MCF 10A (cell line): ENCODE results near the gene INHBE. TPM values are rescaled to one million over a fixed set of nuclear protein-coding genes. Genes with fewer than 3 reads are reported as not detected.
"Not testable (repeated sequence)": the region's sequence is repeated elsewhere in the genome, so short reads cannot be mapped to it uniquely, and the experiment has no call there.

ENCODE experiments used
- BruUV-seq: library from RNA; stranded (reverse); fragments of 400-500 nt; replicated peaks from 2 replicates; lab custom pipeline; 2021; lab: Mats Ljungman, UMichigan
- CTCF ChIA-PET: fragments of 300-600 bp; sonication (Branson Sonifier 250); formaldehyde crosslinking; extraction: SDS; loops from one replicate; lab custom pipeline; 2021; ENCODE audit warnings: antibody characterized with exemption, inconsistent platforms; lab: Yijun Ruan, JAX
- POLR2A ChIA-PET: fragments of 300-600, 350-650 bp; sonication (Branson Sonifier 250); formaldehyde crosslinking; extraction: SDS; loops from one replicate; lab custom pipeline; 2020; ENCODE audit warnings: antibody characterized with exemption, inconsistent platforms; lab: Yijun Ruan, JAX
- DNase-seq: peaks from one replicate; pipeline ENCODE4 v3.0.0-alpha.2; 2018; ENCODE audit not compliant: unreplicated experiment
- H3K27ac Mint-ChIP-seq: one replicate; pipeline ENCODE4 v1.8.0; 2022; ENCODE audit warnings: mild to moderate bottlenecking, low read depth, mixed read lengths; ENCODE audit not compliant: unreplicated experiment
- H3K27me3 Mint-ChIP-seq: one replicate; pipeline ENCODE4 v1.8.0; 2022; ENCODE audit warnings: mixed read lengths; ENCODE audit not compliant: insufficient read depth, unreplicated experiment
- H3K36me3 Mint-ChIP-seq: one replicate; pipeline ENCODE4 v1.8.0; 2022; ENCODE audit warnings: mild to moderate bottlenecking, moderate library complexity, mixed read lengths; ENCODE audit not compliant: insufficient read depth, unreplicated experiment
- H3K4me1 Mint-ChIP-seq: one replicate; pipeline ENCODE4 v1.8.0; 2022; ENCODE audit warnings: mixed read lengths; ENCODE audit not compliant: insufficient read depth, unreplicated experiment
- H3K4me3 Mint-ChIP-seq: one replicate; pipeline ENCODE4 v1.8.0; 2022; ENCODE audit warnings: mild to moderate bottlenecking, moderate library complexity, mixed read lengths; ENCODE audit not compliant: unreplicated experiment
- H3K9me3 Mint-ChIP-seq: one replicate; pipeline ENCODE4 v1.8.0; 2022; ENCODE audit warnings: mixed read lengths; ENCODE audit not compliant: unreplicated experiment
- intact Hi-C: fragments of 100-400 bp; cut with micrococcal nuclease; formaldehyde crosslinking; loops from 2 replicates; pipeline ENCODE4 v1.14.1; 2022
- total RNA-seq: library from RNA; stranded (reverse); gene quantifications from 2 replicates; pipeline ENCODE4 v1.2.3, GENCODE V29; 2022
- TF ChIP-seq, protein P1 (sequence below): fragments of 200-600 bp; IDR thresholded peaks from one replicate; pipeline ENCODE4 v1.8.0; 2022; ENCODE audit warnings: antibody characterized with exemption, mild to moderate bottlenecking; ENCODE audit not compliant: unreplicated experiment

The INHBE gene
- total RNA-seq, 1 experiment from 2014 or later: 5.0 TPM

DNA sequence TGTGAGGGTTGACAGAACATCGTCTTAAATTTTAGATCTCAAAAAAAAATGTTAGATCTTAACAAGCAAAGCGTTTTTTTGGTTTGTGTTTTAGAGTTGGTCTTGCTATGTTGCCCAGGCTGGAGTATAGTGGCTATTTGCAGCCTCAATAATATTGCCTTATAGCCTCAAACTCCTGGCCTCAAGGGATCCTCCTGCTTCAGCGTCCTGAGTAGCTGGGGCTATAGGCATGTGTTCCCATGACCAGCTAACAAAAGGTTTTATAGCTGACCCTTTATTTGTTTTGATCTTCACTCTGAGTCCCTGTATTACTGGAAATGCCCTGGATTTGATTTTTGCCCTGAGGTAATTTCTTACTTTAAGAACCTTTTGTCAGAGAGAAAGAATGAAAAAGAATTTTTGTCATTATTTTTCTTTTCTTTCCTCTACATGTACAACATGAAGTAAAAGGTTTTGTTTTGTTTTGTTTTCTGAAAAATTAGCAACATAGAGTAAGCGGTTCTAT, 15.3 kb upstream of the INHBE start:
- ChIA-PET POLR2A (no interaction called here), CTCF (interaction anchor here (1.1 to 6.8 kb wide), 2 partner anchors 14 to 19 kb away, joined by 3 to 53 read pairs; partner anchors contain the start of gene INHBE)
- intact Hi-C loops: no loop called here
- H3K4me1 Mint-ChIP-seq: no peaks in the 10 kb centered on the region
- TF ChIP-seq, protein P1, sequence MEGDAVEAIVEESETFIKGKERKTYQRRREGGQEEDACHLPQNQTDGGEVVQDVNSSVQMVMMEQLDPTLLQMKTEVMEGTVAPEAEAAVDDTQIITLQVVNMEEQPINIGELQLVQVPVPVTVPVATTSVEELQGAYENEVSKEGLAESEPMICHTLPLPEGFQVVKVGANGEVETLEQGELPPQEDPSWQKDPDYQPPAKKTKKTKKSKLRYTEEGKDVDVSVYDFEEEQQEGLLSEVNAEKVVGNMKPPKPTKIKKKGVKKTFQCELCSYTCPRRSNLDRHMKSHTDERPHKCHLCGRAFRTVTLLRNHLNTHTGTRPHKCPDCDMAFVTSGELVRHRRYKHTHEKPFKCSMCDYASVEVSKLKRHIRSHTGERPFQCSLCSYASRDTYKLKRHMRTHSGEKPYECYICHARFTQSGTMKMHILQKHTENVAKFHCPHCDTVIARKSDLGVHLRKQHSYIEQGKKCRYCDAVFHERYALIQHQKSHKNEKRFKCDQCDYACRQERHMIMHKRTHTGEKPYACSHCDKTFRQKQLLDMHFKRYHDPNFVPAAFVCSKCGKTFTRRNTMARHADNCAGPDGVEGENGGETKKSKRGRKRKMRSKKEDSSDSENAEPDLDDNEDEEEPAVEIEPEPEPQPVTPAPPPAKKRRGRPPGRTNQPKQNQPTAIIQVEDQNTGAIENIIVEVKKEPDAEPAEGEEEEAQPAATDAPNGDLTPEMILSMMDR: no peak
- no peak for DNase-seq
- BruUV-seq: no TSS peak
- H3K9me3 Mint-ChIP-seq: peaks cover 16% of the 10 kb centered on the region
- H3K27ac Mint-ChIP-seq: no peak overlapping the region
- no peak overlapping the region for H3K4me3 Mint-ChIP-seq
- H3K36me3 Mint-ChIP-seq: no peaks in the 10 kb centered on the region
- H3K27me3 Mint-ChIP-seq: no peaks in the 10 kb centered on the region

DNA sequence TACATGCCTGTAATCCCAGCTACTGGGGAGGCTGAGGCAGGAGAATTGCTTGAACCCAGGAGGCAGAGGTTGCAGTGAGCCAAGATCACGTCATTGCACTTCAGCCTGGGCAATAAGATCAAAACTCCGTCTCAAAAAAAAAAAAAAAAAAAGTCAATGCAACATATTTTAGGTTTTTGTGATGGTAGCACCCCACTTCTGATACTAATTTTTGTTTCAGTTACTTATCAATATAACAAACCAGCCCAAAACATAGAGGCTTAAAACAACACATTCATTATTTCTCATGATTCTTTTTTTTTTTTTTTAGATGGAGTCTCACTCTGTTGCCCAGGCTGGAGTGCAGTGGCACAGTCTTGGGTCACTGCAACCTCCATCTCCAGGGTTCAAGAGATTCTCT, 13.7 kb upstream of the INHBE start:
- peaks cover 16% of the 10 kb centered on the region for H3K9me3 Mint-ChIP-seq
- H3K36me3 Mint-ChIP-seq, H3K4me3 Mint-ChIP-seq, intact Hi-C loops, H3K27ac Mint-ChIP-seq, DNase-seq, H3K4me1 Mint-ChIP-seq, H3K27me3 Mint-ChIP-seq, BruUV-seq: not testable (repeated sequence)
- ChIA-PET CTCF (interaction anchor here (1.9 to 6.8 kb wide), 2 partner anchors 12 to 17 kb away, joined by 7 to 53 read pairs; partner anchors contain the start of gene INHBE), POLR2A (interaction anchor here (1.0 to 1.1 kb wide), 2 partner anchors 17 to 212 kb away, joined by 3 to 4 read pairs; partner anchors contain the start of gene SHMT2)

DNA sequence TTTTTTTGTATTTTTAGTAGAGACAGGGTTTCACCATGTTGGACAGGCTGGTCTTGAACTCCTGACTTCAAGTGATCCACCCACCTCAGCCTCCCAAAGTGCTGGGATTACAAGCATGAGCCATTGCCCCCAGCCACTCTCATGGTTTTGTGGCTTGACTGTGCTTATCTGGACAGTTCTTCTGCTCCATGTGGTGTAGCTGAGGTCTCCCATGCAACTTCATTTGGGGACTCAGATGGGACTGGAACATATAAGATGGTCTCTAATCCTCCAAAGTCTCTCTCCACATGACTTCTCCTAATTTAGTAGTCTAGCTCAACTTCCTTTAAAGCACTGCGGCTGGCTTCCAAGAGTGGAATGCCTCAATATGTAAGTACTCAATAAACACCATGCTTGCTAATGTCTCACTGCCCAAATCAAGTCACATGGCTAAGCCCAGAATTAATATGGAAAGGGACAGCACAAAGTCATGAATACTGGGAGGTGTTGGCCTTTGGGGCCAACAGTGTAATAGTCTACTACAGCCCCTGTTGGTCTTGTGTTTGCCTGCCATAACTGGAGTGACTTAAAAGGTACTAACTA, 13.2 kb upstream of the INHBE start:
- TF ChIP-seq, protein P1: no peak
- BruUV-seq: no TSS peak
- H3K4me1 Mint-ChIP-seq: no peaks in the 10 kb centered on the region
- no peak overlapping the region for H3K4me3 Mint-ChIP-seq
- POLR2A ChIA-PET: interaction anchor here (1.1 kb wide), 2 partner anchors 10 to 17 kb away, joined by 3 to 4 read pairs; no protein-coding TSS in a partner anchor
- H3K36me3 Mint-ChIP-seq: no peaks in the 10 kb centered on the region
- CTCF ChIA-PET: interaction anchor here (1.4 to 6.8 kb wide), 3 partner anchors 11 to 20 kb away, joined by 4 to 53 read pairs (median 7); partner anchors contain the start of gene INHBE
- H3K27ac Mint-ChIP-seq: no peak overlapping the region
- DNase-seq: no peak
- H3K27me3 Mint-ChIP-seq: no peaks in the 10 kb centered on the region
- peaks cover 16% of the 10 kb centered on the region for H3K9me3 Mint-ChIP-seq
- intact Hi-C loops: no loop called here

DNA sequence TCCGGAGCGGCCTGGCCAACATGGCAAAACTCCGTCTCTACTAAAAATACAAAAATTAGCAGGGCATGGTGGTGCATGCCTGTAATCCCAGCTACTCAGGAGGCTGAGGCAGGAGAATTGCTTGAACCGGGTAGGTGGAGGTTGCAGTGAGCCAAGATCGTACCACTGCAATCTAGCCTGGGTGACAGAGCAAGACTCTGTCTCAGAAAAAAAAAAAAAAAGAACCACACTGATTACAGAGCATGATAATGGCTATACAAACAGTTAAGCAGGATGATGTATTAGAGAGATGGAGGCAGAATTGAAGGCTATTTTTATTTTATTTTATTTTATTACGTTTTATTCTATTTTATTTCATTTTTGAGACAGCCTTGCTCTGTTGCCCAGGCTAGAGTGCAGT, 10.8 kb upstream of the INHBE start:
- BruUV-seq, DNase-seq, H3K4me3 Mint-ChIP-seq, H3K27ac Mint-ChIP-seq, H3K27me3 Mint-ChIP-seq, intact Hi-C loops, H3K36me3 Mint-ChIP-seq, H3K4me1 Mint-ChIP-seq: not testable (repeated sequence)
- peaks cover 16% of the 10 kb centered on the region for H3K9me3 Mint-ChIP-seq
- POLR2A ChIA-PET: interaction anchor here (0.5 to 1.1 kb wide), 2 partner anchors 18 to 39 kb away, joined by 3 to 5 read pairs; no protein-coding TSS in a partner anchor
- CTCF ChIA-PET: interaction anchor here (0.7 to 6.8 kb wide), 4 partner anchors 9 to 397 kb away, joined by 3 to 53 read pairs (median 4); partner anchors contain the start of gene INHBE

DNA sequence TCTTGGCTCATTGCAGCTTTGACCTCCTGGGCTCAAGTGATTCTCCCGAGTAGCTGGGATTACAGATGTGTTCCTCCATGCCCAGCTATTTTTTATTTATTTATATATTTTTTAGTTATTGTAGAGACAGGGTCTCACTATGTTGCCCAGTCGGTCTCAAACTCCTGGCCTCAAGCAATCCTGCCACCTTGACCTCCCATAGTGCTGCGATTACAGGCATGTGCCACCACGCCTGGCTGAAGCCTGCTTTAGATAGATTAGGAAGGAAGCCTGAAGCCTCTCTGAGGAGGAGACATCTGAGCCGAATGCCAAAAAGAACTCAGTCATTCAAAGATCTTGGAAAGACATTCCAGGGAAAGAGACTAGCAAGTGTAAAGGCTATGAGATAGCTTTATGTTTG, 10.4 kb upstream of the INHBE start:
- TF ChIP-seq, protein P1: no peak
- ChIA-PET CTCF (interaction anchor here (1.1 to 6.8 kb wide), 4 partner anchors 9 to 14 kb away, joined by 3 to 53 read pairs (median 8); partner anchors contain the start of genes GLI1 and INHBE), POLR2A (interaction anchor here (0.5 to 1.1 kb wide), 2 partner anchors 18 to 40 kb away, joined by 3 to 5 read pairs; no protein-coding TSS in a partner anchor)
- peaks cover 16% of the 10 kb centered on the region for H3K9me3 Mint-ChIP-seq
- H3K4me1 Mint-ChIP-seq: no peaks in the 10 kb centered on the region
- no peak overlapping the region for H3K4me3 Mint-ChIP-seq
- no peak for DNase-seq
- intact Hi-C loops: no loop called here
- H3K36me3 Mint-ChIP-seq: no peaks in the 10 kb centered on the region
- no peaks in the 10 kb centered on the region for H3K27me3 Mint-ChIP-seq
- no peak overlapping the region for H3K27ac Mint-ChIP-seq
- no TSS peak for BruUV-seq
